ENCODE data around the gene DLG4.
"Not testable (repeated sequence)": the region's sequence is repeated elsewhere in the genome, so short reads cannot be mapped to it uniquely, and the experiment has no call there.

The DLG4 gene

GRCh38 chr17:7211491-7212273 lies 8.0 kb downstream of the DLG4 start:
- no peak for DNase-seq

GRCh38 chr17:7208754-7209460 lies 10.7 kb downstream of the DLG4 start:
- DNase-seq: no peak

- DNase-seq: no peak
Observed at GRCh38 chr17:7208027-7208571, 11.5 kb downstream of the DLG4 start.

- no peak for DNase-seq
Observed at GRCh38 chr17:7207120-7208001, 12.3 kb downstream of the DLG4 start.

- no peak for DNase-seq
Observed at GRCh38 chr17:7205561-7205960, 14.1 kb downstream of the DLG4 start.

GRCh38 chr17:7204828-7205461 lies 14.7 kb downstream of the DLG4 start:
- peak; percentile 96 for DNase-seq

- DNase-seq: no peak
Observed at GRCh38 chr17:7204336-7204735, 15.3 kb downstream of the DLG4 start.

GRCh38 chr17:7203391-7203790 lies 16.2 kb downstream of the DLG4 start:
- no peak for DNase-seq

- no peak for DNase-seq
Observed at GRCh38 chr17:7196651-7197401, 22.8 kb downstream of the DLG4 start.

GRCh38 chr17:7195971-7196370 lies 23.7 kb downstream of the DLG4 start:
- DNase-seq: no peak

- DNase-seq: no peak
Observed at GRCh38 chr17:7192271-7192937, 27.2 kb downstream of the DLG4 start.

GRCh38 chr17:7191571-7192270 lies 27.9 kb downstream of the DLG4 start:
- no peak for DNase-seq

GRCh38 chr17:7191069-7191468 lies 28.6 kb downstream of the DLG4 start:
- DNase-seq: no peak

GRCh38 chr17:7190276-7190917 lies 29.2 kb downstream of the DLG4 start:
- DNase-seq: no peak

- no peak for DNase-seq
Observed at GRCh38 chr17:7186241-7186640, 33.4 kb downstream of the DLG4 start.

GRCh38 chr17:7184647-7185046 lies 35.0 kb downstream of the DLG4 start:
- no peak for DNase-seq

GRCh38 chr17:7184091-7184488 lies 35.5 kb downstream of the DLG4 start:
- no peak for DNase-seq

- DNase-seq: no peak
Observed at GRCh38 chr17:7183433-7184090, 36.1 kb downstream of the DLG4 start.

GRCh38 chr17:7182101-7182500 lies 37.5 kb downstream of the DLG4 start:
- not testable (repeated sequence) for DNase-seq

All from activated CD8-positive, alpha-beta memory T cell treated with anti-CD3 and anti-CD28 coated beads for 24 hours (primary cell).